ENCODE data around the gene CTDP1. TPM values are rescaled to one million over a fixed set of nuclear protein-coding genes. Genes with fewer than 3 reads are reported as not detected.

CTDP1 gene
- total and polyA plus RNA-seq, 4 donors, result 2.7 to 13.9 (median 10.5) TPM

DNA sequence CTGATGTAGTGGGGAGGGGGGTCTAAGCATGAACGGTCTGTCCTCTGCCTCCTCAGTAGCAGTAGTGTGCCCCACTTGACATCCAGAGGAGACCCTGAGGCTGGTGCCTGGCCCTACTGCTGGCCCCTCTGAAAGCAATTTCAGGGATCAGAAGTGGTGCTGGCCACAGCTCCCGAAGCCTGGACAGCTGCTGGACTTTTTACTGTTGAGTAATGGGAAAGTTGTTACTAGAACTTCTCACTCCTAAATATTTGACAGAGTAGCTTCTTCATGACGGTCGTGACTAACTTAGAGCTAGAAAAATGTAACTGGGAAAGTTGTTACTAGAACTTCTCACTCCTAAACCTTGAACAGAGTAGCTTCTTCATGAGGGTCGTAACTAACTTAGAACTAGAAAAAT is 23.3 kb downstream of the CTDP1 start:
- TF ChIP-seq EGR1 (IDR thresholded peaks at IDR 0.05; ENCODE audit: low read depth in 2 of 2), result no peak
- no peak for TF ChIP-seq YY1 (IDR thresholded peaks at IDR 0.05)
- TF ChIP-seq, protein P1, sequence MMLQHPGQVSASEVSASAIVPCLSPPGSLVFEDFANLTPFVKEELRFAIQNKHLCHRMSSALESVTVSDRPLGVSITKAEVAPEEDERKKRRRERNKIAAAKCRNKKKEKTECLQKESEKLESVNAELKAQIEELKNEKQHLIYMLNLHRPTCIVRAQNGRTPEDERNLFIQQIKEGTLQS (IDR thresholded peaks at IDR 0.05), result no peak
- no peak for TF ChIP-seq TAF1 (conservative IDR thresholded peaks at IDR 0.05)
- TF ChIP-seq, protein P2, sequence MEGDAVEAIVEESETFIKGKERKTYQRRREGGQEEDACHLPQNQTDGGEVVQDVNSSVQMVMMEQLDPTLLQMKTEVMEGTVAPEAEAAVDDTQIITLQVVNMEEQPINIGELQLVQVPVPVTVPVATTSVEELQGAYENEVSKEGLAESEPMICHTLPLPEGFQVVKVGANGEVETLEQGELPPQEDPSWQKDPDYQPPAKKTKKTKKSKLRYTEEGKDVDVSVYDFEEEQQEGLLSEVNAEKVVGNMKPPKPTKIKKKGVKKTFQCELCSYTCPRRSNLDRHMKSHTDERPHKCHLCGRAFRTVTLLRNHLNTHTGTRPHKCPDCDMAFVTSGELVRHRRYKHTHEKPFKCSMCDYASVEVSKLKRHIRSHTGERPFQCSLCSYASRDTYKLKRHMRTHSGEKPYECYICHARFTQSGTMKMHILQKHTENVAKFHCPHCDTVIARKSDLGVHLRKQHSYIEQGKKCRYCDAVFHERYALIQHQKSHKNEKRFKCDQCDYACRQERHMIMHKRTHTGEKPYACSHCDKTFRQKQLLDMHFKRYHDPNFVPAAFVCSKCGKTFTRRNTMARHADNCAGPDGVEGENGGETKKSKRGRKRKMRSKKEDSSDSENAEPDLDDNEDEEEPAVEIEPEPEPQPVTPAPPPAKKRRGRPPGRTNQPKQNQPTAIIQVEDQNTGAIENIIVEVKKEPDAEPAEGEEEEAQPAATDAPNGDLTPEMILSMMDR (IDR thresholded peaks at IDR 0.05; ENCODE audit: low read depth, low read length, missing input control), result no peak
- TF ChIP-seq, protein P3, sequence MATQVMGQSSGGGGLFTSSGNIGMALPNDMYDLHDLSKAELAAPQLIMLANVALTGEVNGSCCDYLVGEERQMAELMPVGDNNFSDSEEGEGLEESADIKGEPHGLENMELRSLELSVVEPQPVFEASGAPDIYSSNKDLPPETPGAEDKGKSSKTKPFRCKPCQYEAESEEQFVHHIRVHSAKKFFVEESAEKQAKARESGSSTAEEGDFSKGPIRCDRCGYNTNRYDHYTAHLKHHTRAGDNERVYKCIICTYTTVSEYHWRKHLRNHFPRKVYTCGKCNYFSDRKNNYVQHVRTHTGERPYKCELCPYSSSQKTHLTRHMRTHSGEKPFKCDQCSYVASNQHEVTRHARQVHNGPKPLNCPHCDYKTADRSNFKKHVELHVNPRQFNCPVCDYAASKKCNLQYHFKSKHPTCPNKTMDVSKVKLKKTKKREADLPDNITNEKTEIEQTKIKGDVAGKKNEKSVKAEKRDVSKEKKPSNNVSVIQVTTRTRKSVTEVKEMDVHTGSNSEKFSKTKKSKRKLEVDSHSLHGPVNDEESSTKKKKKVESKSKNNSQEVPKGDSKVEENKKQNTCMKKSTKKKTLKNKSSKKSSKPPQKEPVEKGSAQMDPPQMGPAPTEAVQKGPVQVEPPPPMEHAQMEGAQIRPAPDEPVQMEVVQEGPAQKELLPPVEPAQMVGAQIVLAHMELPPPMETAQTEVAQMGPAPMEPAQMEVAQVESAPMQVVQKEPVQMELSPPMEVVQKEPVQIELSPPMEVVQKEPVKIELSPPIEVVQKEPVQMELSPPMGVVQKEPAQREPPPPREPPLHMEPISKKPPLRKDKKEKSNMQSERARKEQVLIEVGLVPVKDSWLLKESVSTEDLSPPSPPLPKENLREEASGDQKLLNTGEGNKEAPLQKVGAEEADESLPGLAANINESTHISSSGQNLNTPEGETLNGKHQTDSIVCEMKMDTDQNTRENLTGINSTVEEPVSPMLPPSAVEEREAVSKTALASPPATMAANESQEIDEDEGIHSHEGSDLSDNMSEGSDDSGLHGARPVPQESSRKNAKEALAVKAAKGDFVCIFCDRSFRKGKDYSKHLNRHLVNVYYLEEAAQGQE (IDR thresholded peaks at IDR 0.05), result no peak
- TF ChIP-seq FOXA2 (IDR thresholded peaks at IDR 0.05), result no peak
- no peak for TF ChIP-seq RAD21 (IDR thresholded peaks at IDR 0.05)
- TF ChIP-seq JUND (IDR thresholded peaks at IDR 0.05), result no peak
- no peak for TF ChIP-seq HNF4A (conservative IDR thresholded peaks at IDR 0.05)
- TF ChIP-seq RXRA (IDR thresholded peaks at IDR 0.05), result no peak
- no peak for TF ChIP-seq GABPA (IDR thresholded peaks at IDR 0.05 in 1 of 2, conservative IDR thresholded peaks at IDR 0.05 in 1 of 2)
- TF ChIP-seq, protein P4, sequence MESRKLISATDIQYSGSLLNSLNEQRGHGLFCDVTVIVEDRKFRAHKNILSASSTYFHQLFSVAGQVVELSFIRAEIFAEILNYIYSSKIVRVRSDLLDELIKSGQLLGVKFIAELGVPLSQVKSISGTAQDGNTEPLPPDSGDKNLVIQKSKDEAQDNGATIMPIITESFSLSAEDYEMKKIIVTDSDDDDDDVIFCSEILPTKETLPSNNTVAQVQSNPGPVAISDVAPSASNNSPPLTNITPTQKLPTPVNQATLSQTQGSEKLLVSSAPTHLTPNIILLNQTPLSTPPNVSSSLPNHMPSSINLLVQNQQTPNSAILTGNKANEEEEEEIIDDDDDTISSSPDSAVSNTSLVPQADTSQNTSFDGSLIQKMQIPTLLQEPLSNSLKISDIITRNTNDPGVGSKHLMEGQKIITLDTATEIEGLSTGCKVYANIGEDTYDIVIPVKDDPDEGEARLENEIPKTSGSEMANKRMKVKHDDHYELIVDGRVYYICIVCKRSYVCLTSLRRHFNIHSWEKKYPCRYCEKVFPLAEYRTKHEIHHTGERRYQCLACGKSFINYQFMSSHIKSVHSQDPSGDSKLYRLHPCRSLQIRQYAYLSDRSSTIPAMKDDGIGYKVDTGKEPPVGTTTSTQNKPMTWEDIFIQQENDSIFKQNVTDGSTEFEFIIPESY (IDR thresholded peaks at IDR 0.05), result no peak
- TF ChIP-seq SP1 (IDR thresholded peaks at IDR 0.05), result no peak
- TF ChIP-seq HNF4G (IDR thresholded peaks at IDR 0.05), result no peak
- TF ChIP-seq, protein P5, sequence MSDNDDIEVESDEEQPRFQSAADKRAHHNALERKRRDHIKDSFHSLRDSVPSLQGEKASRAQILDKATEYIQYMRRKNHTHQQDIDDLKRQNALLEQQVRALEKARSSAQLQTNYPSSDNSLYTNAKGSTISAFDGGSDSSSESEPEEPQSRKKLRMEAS (IDR thresholded peaks at IDR 0.05), result no peak
- TF ChIP-seq NR2F2 (IDR thresholded peaks at IDR 0.05), result no peak
- TF ChIP-seq FOXA1 (IDR thresholded peaks at IDR 0.05), result no peak
- Histone ChIP-seq H3K27ac (ENCODE audit: low read depth in 1 of 2, low read length in 2 of 2) (no peak overlapping the region), H3K36me3 (ENCODE audit: control insufficient read depth in 4 of 4, insufficient read depth in 3 of 4, low read depth in 1 of 4, low read length in 3 of 4) (peaks cover 11 to 65% (median 34%) of the 10 kb centered on the region in 4 donors), H3K4me1 (ENCODE audit: control insufficient read depth in 4 of 4, insufficient read depth in 4 of 4, low read length in 3 of 4) (no peaks in the 10 kb centered on the region), H3K9me3 (ENCODE audit: control insufficient read depth in 4 of 4, low read length in 3 of 4) (no peaks in the 10 kb centered on the region), H3K27me3 (ENCODE audit: control insufficient read depth in 4 of 4, insufficient read depth in 4 of 4, low read length in 3 of 4) (no peaks in the 10 kb centered on the region), H3K4me3 (ENCODE audit: low read depth in 1 of 3, low read length in 3 of 3) (no peak overlapping the region), H3K9ac (ENCODE audit: low read depth in 1 of 2, low read length in 2 of 2) (no peak overlapping the region)
- 97% methylated on average over 5 of the region's 5 CpGs for WGBS
- DNase-seq (ENCODE audit: low spot score), result no peak

All from liver (tissue), 9 donors.